Stomach (tissue), 4 donors: Measurements from ENCODE around the gene RER1.

Source experiments
- EP300 ChIP-seq: sonication (generic); formaldehyde crosslinking; IDR thresholded peaks from one replicate; pipeline ENCODE4 v1.6.1; 2017; ENCODE audit warnings: antibody characterized with exemption
- POLR2A ChIP-seq, 4 donors: fragments of 450-650 bp; IDR thresholded peaks; one replicate each; pipeline ENCODE4 v1.6.1; 2016; ENCODE audit warnings: antibody characterized with exemption in 4 of 4, control low read depth in 2 of 4, mild to moderate bottlenecking in 1 of 4, moderate library complexity in 1 of 4
- POLR2AphosphoS5 ChIP-seq, 3 donors: sonication (generic); formaldehyde crosslinking; IDR thresholded peaks; one replicate each; pipeline ENCODE4 v1.6.1; 2016; ENCODE audit warnings: antibody characterized with exemption in 3 of 3
- TF ChIP-seq, protein P1 (sequence below), 7 experiments: fragments of 450-650 bp in 4 of 7; fragments of 200-600 bp in 3 of 7; sonication (generic) in 3 of 7; IDR thresholded peaks; one replicate each; pipeline ENCODE4 v1.5.1; 2016 to 2019; ENCODE audit warnings: antibody characterized with exemption in 7 of 7, control low read depth in 2 of 7, mild to moderate bottlenecking in 1 of 7

DNA sequence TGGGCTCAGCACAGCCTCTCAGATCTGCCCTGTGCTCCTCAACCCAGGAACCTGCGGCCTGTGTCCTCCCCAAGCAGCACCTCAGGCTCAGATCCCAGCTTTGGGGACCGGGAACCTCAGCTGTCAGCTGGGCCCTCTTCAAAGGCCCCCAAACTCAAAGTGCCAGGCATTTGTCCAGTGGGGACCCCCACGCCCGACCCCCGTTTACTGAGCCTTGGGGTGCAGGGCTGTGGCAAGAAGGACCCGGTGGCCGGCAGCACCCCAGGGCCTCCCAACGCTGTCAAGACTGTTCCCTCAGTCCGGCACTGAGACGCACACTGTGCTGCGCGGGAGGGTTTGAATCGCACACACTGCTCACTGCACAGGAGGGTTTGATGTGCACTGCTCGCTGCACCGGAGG, 35.2 kb upstream of the RER1 start:
- TF ChIP-seq, protein P1, sequence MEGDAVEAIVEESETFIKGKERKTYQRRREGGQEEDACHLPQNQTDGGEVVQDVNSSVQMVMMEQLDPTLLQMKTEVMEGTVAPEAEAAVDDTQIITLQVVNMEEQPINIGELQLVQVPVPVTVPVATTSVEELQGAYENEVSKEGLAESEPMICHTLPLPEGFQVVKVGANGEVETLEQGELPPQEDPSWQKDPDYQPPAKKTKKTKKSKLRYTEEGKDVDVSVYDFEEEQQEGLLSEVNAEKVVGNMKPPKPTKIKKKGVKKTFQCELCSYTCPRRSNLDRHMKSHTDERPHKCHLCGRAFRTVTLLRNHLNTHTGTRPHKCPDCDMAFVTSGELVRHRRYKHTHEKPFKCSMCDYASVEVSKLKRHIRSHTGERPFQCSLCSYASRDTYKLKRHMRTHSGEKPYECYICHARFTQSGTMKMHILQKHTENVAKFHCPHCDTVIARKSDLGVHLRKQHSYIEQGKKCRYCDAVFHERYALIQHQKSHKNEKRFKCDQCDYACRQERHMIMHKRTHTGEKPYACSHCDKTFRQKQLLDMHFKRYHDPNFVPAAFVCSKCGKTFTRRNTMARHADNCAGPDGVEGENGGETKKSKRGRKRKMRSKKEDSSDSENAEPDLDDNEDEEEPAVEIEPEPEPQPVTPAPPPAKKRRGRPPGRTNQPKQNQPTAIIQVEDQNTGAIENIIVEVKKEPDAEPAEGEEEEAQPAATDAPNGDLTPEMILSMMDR (IDR thresholded peaks at IDR 0.05), result no peak
- TF ChIP-seq POLR2A (IDR thresholded peaks at IDR 0.05) (no peak), POLR2AphosphoS5 (IDR thresholded peaks at IDR 0.05) (no peak), EP300 (no peak)
